Breast epithelium (tissue), 4 donors: ENCODE results near the gene CAND1. TPM values are rescaled to one million over a fixed set of nuclear protein-coding genes. Genes with fewer than 3 reads are reported as not detected.

ENCODE experiments used
- DNase-seq, 2 donors: peaks; one replicate each; pipeline ENCODE4 v3.0.0-alpha.2; 2019; ENCODE audit warnings: low spot score in 2 of 2
- H3K27ac ChIP-seq, 2 donors: fragments of 200-600 bp; sonication (generic) in 1 of 2; one replicate each; pipeline ENCODE4 v1.5.1; 2016 to 2019; ENCODE audit warnings: mild to moderate bottlenecking in 1 of 2
- H3K27me3 ChIP-seq, 2 donors: fragments of 200-600 bp; sonication (generic) in 1 of 2; one replicate each; pipeline versions ENCODE4 v1.5.1 to v1.6.0; 2017 to 2019; ENCODE audit warnings: control low read depth in 1 of 2, mild to moderate bottlenecking in 1 of 2
- H3K36me3 ChIP-seq: fragments of 200-600 bp; one replicate; pipeline ENCODE4 v1.5.1; 2019
- H3K4me1 ChIP-seq, 2 donors: fragments of 200-600 bp; sonication (generic); one replicate each; pipeline ENCODE4 v1.5.1; 2016 to 2019; ENCODE audit warnings: control low read depth in 1 of 2
- H3K4me3 ChIP-seq, 3 donors: fragments of 200-600 bp; sonication (generic); 1 replicate in 2 of 3; 2 replicates in 1 of 3; pipeline ENCODE4 v1.5.1; 2016 to 2019; ENCODE audit warnings: mild to moderate bottlenecking in 3 of 3, moderate library complexity in 2 of 3
- H3K9me3 ChIP-seq, 2 donors: fragments of 200-600 bp; sonication (generic) in 1 of 2; one replicate each; pipeline ENCODE4 v1.5.1; 2016 to 2019; ENCODE audit warnings: control low read depth in 1 of 2
- POLR2A ChIP-seq: fragments of 450-650 bp; IDR thresholded peaks from one replicate; pipeline ENCODE4 v1.6.1; 2016; ENCODE audit warnings: antibody characterized with exemption, mild to moderate bottlenecking, moderate library complexity
- POLR2AphosphoS5 ChIP-seq, 3 donors: sonication (generic); formaldehyde crosslinking; IDR thresholded peaks; one replicate each; pipeline ENCODE4 v1.6.1; 2017; ENCODE audit warnings: antibody characterized with exemption in 3 of 3
- intact Hi-C: fragments of 100-400 bp; cut with DNase I; formaldehyde crosslinking; loops from one replicate; pipeline ENCODE4 v1.15.1; 2023; ENCODE audit warnings: low total_unique reads
- total RNA-seq, 3 donors: library from RNA; depleted of rRNA; stranded (reverse); fragments of >200 nt; gene quantifications; one replicate each; pipeline ENCODE4 v1.1.0, GENCODE V29; 2016
- TF ChIP-seq, protein P1 (sequence below), 3 donors: fragments of 450-650 bp; IDR thresholded peaks; one replicate each; pipeline ENCODE4 v1.5.1; 2016 to 2017; ENCODE audit warnings: antibody characterized with exemption in 3 of 3, mild to moderate bottlenecking in 3 of 3, moderate library complexity in 3 of 3

CAND1 gene
- total RNA-seq, 3 donors from 2014 or later: 69.6 to 112 (median 81.3) TPM

DNA sequence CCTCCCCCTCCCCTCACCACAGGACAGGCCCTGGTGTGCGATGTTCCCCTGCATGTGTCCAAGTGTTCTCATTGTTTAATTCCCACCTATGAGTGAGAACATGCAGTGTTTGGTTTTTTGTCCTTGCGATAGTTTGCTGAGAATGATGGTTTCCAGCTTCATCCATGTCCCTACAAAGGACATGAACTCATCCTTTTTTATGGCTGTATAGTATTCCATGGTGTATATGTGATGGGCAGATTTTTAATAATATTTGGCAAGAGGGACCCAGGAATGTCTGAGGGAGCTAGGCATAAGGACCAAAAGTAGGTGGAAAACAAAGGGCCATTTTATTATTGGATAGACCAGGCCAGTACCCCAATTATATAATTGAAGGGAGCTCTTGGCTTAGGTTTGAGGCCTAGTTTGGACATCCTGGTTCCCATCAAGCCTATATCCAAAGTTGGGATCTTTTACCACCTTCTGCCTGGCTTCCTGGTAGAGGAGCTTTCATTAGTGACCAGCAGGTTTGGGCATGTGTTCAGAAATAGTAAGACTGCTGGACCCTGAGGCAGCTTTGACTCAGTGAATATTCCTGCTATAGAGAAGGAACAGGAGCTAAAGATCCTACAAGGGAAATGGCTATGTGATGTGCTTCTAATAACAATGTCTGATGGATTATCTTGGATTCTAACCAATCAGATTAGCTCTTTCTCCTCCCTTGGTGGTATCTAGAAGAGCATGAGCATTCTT, 76.0 kb downstream of the CAND1 start:
- intact Hi-C loops: no loop called here
- TF ChIP-seq, protein P1, sequence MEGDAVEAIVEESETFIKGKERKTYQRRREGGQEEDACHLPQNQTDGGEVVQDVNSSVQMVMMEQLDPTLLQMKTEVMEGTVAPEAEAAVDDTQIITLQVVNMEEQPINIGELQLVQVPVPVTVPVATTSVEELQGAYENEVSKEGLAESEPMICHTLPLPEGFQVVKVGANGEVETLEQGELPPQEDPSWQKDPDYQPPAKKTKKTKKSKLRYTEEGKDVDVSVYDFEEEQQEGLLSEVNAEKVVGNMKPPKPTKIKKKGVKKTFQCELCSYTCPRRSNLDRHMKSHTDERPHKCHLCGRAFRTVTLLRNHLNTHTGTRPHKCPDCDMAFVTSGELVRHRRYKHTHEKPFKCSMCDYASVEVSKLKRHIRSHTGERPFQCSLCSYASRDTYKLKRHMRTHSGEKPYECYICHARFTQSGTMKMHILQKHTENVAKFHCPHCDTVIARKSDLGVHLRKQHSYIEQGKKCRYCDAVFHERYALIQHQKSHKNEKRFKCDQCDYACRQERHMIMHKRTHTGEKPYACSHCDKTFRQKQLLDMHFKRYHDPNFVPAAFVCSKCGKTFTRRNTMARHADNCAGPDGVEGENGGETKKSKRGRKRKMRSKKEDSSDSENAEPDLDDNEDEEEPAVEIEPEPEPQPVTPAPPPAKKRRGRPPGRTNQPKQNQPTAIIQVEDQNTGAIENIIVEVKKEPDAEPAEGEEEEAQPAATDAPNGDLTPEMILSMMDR (IDR thresholded peaks at IDR 0.05): no peak
- TF ChIP-seq POLR2A (no peak), POLR2AphosphoS5 (IDR thresholded peaks at IDR 0.05) (no peak)
- no peaks in the 10 kb centered on the region for H3K27me3 ChIP-seq
- DNase-seq: no peak
- no peaks in the 10 kb centered on the region for H3K4me1 ChIP-seq
- no peak overlapping the region for H3K4me3 ChIP-seq
- H3K36me3 ChIP-seq: no peaks in the 10 kb centered on the region
- H3K9me3 ChIP-seq: no peaks in the 10 kb centered on the region
- no peak overlapping the region for H3K27ac ChIP-seq

DNA sequence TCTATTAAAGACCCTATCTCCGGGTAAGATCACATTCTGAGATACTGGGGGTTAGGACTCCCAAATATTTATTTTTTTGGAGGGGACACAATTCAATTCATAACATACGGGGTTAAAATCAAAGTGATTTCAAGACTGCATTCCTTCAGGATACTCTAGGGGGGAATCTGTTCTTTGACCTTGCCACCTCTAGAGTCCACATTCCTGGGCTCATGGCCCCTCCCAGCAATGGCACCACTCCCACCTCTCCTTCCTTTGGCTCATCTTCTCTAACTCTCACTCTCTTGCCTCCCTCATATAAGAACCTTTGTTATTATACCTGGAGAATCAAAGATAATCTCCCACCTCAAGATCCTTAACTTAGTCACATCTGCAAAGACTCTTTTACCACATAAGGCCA, 79.5 kb downstream of the CAND1 start:
- intact Hi-C loops: no loop called here
- no peaks in the 10 kb centered on the region for H3K9me3 ChIP-seq
- no peaks in the 10 kb centered on the region for H3K27me3 ChIP-seq
- H3K4me3 ChIP-seq: no peak overlapping the region
- no peak for TF ChIP-seq POLR2AphosphoS5 (IDR thresholded peaks at IDR 0.05)
- TF ChIP-seq, protein P1 (IDR thresholded peaks at IDR 0.05): no peak
- TF ChIP-seq POLR2A: no peak
- H3K27ac ChIP-seq: no peak overlapping the region
- H3K36me3 ChIP-seq: no peaks in the 10 kb centered on the region
- H3K4me1 ChIP-seq: no peaks in the 10 kb centered on the region
- DNase-seq: no peak

DNA sequence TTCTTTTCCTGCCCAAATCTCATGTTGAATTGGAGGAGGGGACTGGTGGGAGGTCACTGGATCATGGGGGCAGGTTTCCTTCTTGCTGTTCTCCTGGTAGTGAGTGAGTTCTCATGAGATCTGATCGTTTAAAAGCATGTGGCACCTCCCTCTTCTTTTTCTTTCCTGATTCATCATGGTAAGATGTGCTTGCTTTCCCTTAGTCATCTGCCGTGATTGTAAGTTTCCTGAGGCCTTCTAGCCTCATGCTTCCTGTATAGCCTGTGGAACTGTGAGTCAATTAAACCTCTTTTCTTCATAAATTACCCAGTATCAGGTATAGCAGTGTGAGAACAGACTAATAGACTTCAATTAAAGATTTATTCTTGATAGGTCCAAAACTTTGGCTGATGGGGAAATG, 83.5 kb downstream of the CAND1 start:
- DNase-seq: no peak
- H3K27me3 ChIP-seq: no peaks in the 10 kb centered on the region
- no peaks in the 10 kb centered on the region for H3K36me3 ChIP-seq
- H3K9me3 ChIP-seq: no peaks in the 10 kb centered on the region
- intact Hi-C loops: no loop called here
- no peaks in the 10 kb centered on the region for H3K4me1 ChIP-seq
- TF ChIP-seq, protein P1 (IDR thresholded peaks at IDR 0.05): no peak
- no peak for TF ChIP-seq POLR2A
- no peak for TF ChIP-seq POLR2AphosphoS5 (IDR thresholded peaks at IDR 0.05)
- H3K4me3 ChIP-seq: no peak overlapping the region
- no peak overlapping the region for H3K27ac ChIP-seq

DNA sequence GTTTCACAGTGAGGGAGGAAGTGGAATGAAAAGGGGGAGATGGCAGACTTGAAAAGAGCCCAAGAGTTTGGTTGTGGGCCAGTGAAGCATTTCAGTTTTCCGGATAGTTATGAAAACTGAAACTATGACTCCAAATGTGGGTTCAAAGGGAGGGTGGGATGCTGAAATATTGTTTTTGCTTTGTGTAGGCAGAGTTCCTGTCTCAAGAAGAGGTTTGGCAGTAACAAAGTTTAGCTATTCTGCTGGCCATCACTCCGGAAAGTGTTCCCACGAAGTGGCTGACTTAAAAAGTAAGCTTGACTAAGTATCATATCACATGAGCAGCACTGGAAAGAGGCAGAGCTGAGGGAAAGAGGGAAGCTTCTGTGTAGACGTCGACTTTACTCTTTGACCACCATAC, 85.2 kb downstream of the CAND1 start:
- Histone ChIP-seq H3K27me3 (no peaks in the 10 kb centered on the region), H3K27ac (peak overlapping the region; percentile 19 to 33), H3K36me3 (no peaks in the 10 kb centered on the region), H3K4me3 (peak overlapping the region in 1 of 3 donors; percentile 13), H3K9me3 (no peaks in the 10 kb centered on the region), H3K4me1 (no peaks in the 10 kb centered on the region)
- DNase-seq: no peak
- no peak for TF ChIP-seq POLR2AphosphoS5 (IDR thresholded peaks at IDR 0.05)
- TF ChIP-seq POLR2A: no peak
- TF ChIP-seq, protein P1 (IDR thresholded peaks at IDR 0.05): no peak
- intact Hi-C loops: no loop called here

DNA sequence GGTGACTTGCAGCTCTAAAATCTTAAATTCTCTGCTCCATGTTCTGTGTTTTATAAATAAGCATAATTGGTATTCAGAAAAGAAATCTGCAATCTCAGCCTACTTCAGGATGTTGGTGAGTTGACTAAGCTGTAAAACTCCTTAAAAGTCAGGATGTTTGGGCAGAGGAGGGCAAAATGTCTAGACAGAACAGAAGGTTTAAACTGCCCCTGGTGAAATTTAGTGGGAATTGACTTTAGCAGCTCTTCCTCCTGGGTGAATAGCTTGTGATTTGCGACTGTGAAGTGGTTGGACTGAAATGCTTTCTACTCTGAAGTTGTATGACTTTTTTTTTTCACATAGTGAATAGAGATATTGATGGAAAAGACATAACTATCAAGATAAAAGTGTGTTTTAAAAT, 85.8 kb downstream of the CAND1 start:
- no peaks in the 10 kb centered on the region for H3K9me3 ChIP-seq
- H3K4me3 ChIP-seq: no peak overlapping the region
- H3K4me1 ChIP-seq: no peaks in the 10 kb centered on the region
- no peaks in the 10 kb centered on the region for H3K36me3 ChIP-seq
- intact Hi-C loops: no loop called here
- TF ChIP-seq, protein P1 (IDR thresholded peaks at IDR 0.05): no peak
- no peak for TF ChIP-seq POLR2A
- no peak for TF ChIP-seq POLR2AphosphoS5 (IDR thresholded peaks at IDR 0.05)
- no peak for DNase-seq
- peak overlapping the region in 1 of 2 donors; percentile 33 for H3K27ac ChIP-seq
- H3K27me3 ChIP-seq: no peaks in the 10 kb centered on the region
